KOPT-K1 (cell line): Measurements from ENCODE around the gene MFF.
A peak's percentile ranks its signal among the peaks of the same experiment; 100 is the strongest.

Experiments
- H3K27ac ChIP-seq: fragments of 200-600 bp; sonication (generic); 2 replicates; pipeline ENCODE4 v1.5.1; 2016; ENCODE audit warnings: antibody characterized with exemption, mild to moderate bottlenecking, low read depth, low read length; ENCODE audit not compliant: poor library complexity, severe bottlenecking
- H3K36me3 ChIP-seq: fragments of 200-600 bp; sonication (generic); 2 replicates; pipeline ENCODE4 v1.5.1; 2017; ENCODE audit warnings: antibody characterized with exemption, mild to moderate bottlenecking, low read length, moderate library complexity; ENCODE audit not compliant: insufficient read depth
- H3K9me3 ChIP-seq: fragments of 200-600 bp; sonication (generic); 2 replicates; pipeline ENCODE4 v1.5.1; 2017; ENCODE audit warnings: antibody characterized with exemption, low read length, mild to moderate bottlenecking; ENCODE audit not compliant: insufficient read depth, poor library complexity, severe bottlenecking

MFF gene

GRCh38 chr2:227324995-227325838, at the start of gene MFF:
MFF (plus strand) TSS chr2:227325251; CDS start chr2:227330666, 5,415 bp downstream.
- Histone ChIP-seq H3K36me3 (peaks cover 15% of the 10 kb centered on the region), H3K27ac (peak within 1 kb of the TSS; percentile 83), H3K9me3 (no peaks in the 10 kb centered on the region)

- H3K27ac ChIP-seq = no peak overlapping the region
- H3K9me3 ChIP-seq = no peaks in the 10 kb centered on the region
- no peaks in the 10 kb centered on the region for H3K36me3 ChIP-seq
Measured at GRCh38 chr2:227280895-227281294, 44.2 kb upstream of the MFF start.

- H3K36me3 ChIP-seq = no peaks in the 10 kb centered on the region
- H3K9me3 ChIP-seq = no peaks in the 10 kb centered on the region
- no peak overlapping the region for H3K27ac ChIP-seq
Measured at GRCh38 chr2:227285741-227286236, 39.3 kb upstream of the MFF start.

GRCh38 chr2:227287771-227288170, 37.3 kb upstream of the MFF start:
- H3K36me3 ChIP-seq = no peaks in the 10 kb centered on the region
- no peaks in the 10 kb centered on the region for H3K9me3 ChIP-seq
- H3K27ac ChIP-seq = no peak overlapping the region

- H3K9me3 ChIP-seq = no peaks in the 10 kb centered on the region
- no peaks in the 10 kb centered on the region for H3K36me3 ChIP-seq
- H3K27ac ChIP-seq = no peak overlapping the region
Measured at GRCh38 chr2:227292314-227292713, 32.7 kb upstream of the MFF start.

GRCh38 chr2:227293531-227293930, 31.5 kb upstream of the MFF start:
- no peaks in the 10 kb centered on the region for H3K36me3 ChIP-seq
- no peaks in the 10 kb centered on the region for H3K9me3 ChIP-seq
- no peak overlapping the region for H3K27ac ChIP-seq

GRCh38 chr2:227295806-227296205, 29.2 kb upstream of the MFF start:
- H3K9me3 ChIP-seq = no peaks in the 10 kb centered on the region
- H3K36me3 ChIP-seq = no peaks in the 10 kb centered on the region
- H3K27ac ChIP-seq = no peak overlapping the region

GRCh38 chr2:227296671-227297405, 28.2 kb upstream of the MFF start:
- Histone ChIP-seq H3K9me3 (no peaks in the 10 kb centered on the region), H3K36me3 (no peaks in the 10 kb centered on the region), H3K27ac (no peak overlapping the region)

GRCh38 chr2:227301523-227301922, 23.5 kb upstream of the MFF start:
- Histone ChIP-seq H3K36me3 (no peaks in the 10 kb centered on the region), H3K27ac (no peak overlapping the region), H3K9me3 (no peaks in the 10 kb centered on the region)

- H3K27ac ChIP-seq = no peak overlapping the region
- no peaks in the 10 kb centered on the region for H3K9me3 ChIP-seq
- no peaks in the 10 kb centered on the region for H3K36me3 ChIP-seq
Measured at GRCh38 chr2:227308784-227309183, 16.3 kb upstream of the MFF start.

GRCh38 chr2:227310756-227311110, 14.3 kb upstream of the MFF start:
- Histone ChIP-seq H3K9me3 (no peaks in the 10 kb centered on the region), H3K27ac (no peak overlapping the region)

GRCh38 chr2:227311861-227312506, 13.1 kb upstream of the MFF start:
- Histone ChIP-seq H3K27ac (no peak overlapping the region), H3K9me3 (no peaks in the 10 kb centered on the region), H3K36me3 (no peaks in the 10 kb centered on the region)

More at GRCh38 chr2:227310756-227311110, 14.3 kb upstream of the MFF start:
- H3K36me3 ChIP-seq = no peaks in the 10 kb centered on the region

- H3K27ac ChIP-seq = no peak overlapping the region
- no peaks in the 10 kb centered on the region for H3K9me3 ChIP-seq
- H3K36me3 ChIP-seq = no peaks in the 10 kb centered on the region
Measured at GRCh38 chr2:227312579-227312978, 12.5 kb upstream of the MFF start.

GRCh38 chr2:227313310-227313709, 11.7 kb upstream of the MFF start:
- H3K9me3 ChIP-seq = no peaks in the 10 kb centered on the region
- no peaks in the 10 kb centered on the region for H3K36me3 ChIP-seq
- H3K27ac ChIP-seq = no peak overlapping the region

- no peaks in the 10 kb centered on the region for H3K9me3 ChIP-seq
- H3K27ac ChIP-seq = no peak overlapping the region
- H3K36me3 ChIP-seq = no peaks in the 10 kb centered on the region
Measured at GRCh38 chr2:227317834-227318233, 7.2 kb upstream of the MFF start.
